Left lobe of liver (tissue), 1 donor: ENCODE measurements around the gene CKS1B. TPM values are rescaled to one million over a fixed set of nuclear protein-coding genes. Genes with fewer than 3 reads are reported as not detected.

Source experiments
- total RNA-seq: library from RNA; stranded (reverse); gene quantifications from one replicate; pipeline ENCODE4 v1.2.1, GENCODE V29; 2021
- donor health status: DM: no; HTN: yes; CAD: no.

The CKS1B gene
- total RNA-seq, 1 donor from 2014 or later: 14.2 TPM

Other genes starting within 250 kb of the CKS1B start
- 0.23 TPM for gene KCNN3, start 104.4 kb upstream of the CKS1B start, total RNA-seq
- gene PMVK, start 38.0 kb upstream of the CKS1B start, total RNA-seq: 40.2 TPM
- 21.3 TPM for gene PBXIP1, start 18.6 kb upstream of the CKS1B start, total RNA-seq
- gene PYGO2, start 12.9 kb upstream of the CKS1B start, total RNA-seq: 10.5 TPM
- 43.0 TPM for gene SHC1, start 3.9 kb upstream of the CKS1B start, total RNA-seq
- 21.9 TPM for gene FLAD1, start 8.7 kb downstream of the CKS1B start, total RNA-seq
- gene LENEP, start 18.9 kb downstream of the CKS1B start, total RNA-seq: not detected
- 89.5 TPM for gene ZBTB7B, start 28.1 kb downstream of the CKS1B start, total RNA-seq
- gene DCST2, start 59.1 kb downstream of the CKS1B start, total RNA-seq: 1.4 TPM
- 0.13 TPM for gene DCST1, start 59.1 kb downstream of the CKS1B start, total RNA-seq
- gene ADAM15, start 76.6 kb downstream of the CKS1B start, total RNA-seq: 21.4 TPM
- 3.3 TPM for gene EFNA4, start 89.1 kb downstream of the CKS1B start, total RNA-seq
- 0.43 TPM for gene EFNA3, start 104.2 kb downstream of the CKS1B start, total RNA-seq
- gene EFNA1, start 153.2 kb downstream of the CKS1B start, total RNA-seq: 85.1 TPM
- 22.4 TPM for gene SLC50A1, start 161.2 kb downstream of the CKS1B start, total RNA-seq
- 76.8 TPM for gene DPM3, start 165.8 kb downstream of the CKS1B start, total RNA-seq
- gene KRTCAP2, start 198.6 kb downstream of the CKS1B start, total RNA-seq: 75.6 TPM
- 0.23 TPM for gene TRIM46, start 199.2 kb downstream of the CKS1B start, total RNA-seq
- 16.8 TPM for gene THBS3, start 233.2 kb downstream of the CKS1B start, total RNA-seq
- gene MTX1, start 234.0 kb downstream of the CKS1B start, total RNA-seq: 22.6 TPM